GM18526 (cell line): Measurements from ENCODE around the gene ACTL9.

Experiments used
- POLR2A ChIP-seq: IDR thresholded peaks from 3 replicates; pipeline ENCODE4 v1.6.1; 2011; ENCODE audit not compliant: insufficient read length; ENCODE audit errors: extremely low read depth

Gene ACTL9

DNA sequence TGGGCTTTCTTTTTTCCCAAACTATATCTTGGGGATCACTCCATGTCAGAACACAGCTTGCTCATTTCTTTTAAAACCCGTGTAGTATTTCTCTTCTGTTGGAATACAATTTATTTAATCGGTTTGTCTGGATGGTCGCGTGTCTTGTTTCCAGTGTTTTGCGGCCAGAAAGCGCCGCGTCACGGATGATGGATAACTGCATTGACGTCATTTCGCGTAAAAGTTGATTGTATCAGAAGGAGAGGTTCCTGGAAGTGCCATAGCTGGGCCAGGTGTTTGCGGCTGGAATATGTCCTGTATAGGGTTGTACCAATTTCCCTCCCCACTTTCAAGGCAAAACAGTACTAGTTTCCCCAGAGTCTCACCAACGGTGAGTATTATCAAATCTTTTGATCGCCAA, 9.7 kb downstream of the ACTL9 start:
- TF ChIP-seq POLR2A, result no peak

DNA sequence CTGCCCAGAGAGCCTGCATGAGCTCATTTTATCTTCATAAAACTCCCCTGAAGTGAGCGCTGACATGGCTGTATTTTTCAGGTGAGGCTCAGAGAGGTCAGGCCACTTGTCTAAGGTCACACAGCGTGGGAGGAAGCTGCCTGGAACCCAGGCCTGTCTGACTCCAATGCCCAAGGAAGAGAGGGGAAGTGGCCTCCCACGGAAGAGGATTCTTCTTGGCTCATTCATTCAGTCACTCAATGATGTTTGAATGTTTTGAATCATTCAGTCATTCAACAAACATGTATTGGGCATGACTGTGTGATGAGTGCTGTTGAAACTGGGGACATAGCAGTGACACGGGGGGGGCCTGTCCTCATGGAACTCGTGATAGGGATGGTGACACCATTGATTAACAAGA, 12.0 kb downstream of the ACTL9 start:
- no peak for TF ChIP-seq POLR2A

DNA sequence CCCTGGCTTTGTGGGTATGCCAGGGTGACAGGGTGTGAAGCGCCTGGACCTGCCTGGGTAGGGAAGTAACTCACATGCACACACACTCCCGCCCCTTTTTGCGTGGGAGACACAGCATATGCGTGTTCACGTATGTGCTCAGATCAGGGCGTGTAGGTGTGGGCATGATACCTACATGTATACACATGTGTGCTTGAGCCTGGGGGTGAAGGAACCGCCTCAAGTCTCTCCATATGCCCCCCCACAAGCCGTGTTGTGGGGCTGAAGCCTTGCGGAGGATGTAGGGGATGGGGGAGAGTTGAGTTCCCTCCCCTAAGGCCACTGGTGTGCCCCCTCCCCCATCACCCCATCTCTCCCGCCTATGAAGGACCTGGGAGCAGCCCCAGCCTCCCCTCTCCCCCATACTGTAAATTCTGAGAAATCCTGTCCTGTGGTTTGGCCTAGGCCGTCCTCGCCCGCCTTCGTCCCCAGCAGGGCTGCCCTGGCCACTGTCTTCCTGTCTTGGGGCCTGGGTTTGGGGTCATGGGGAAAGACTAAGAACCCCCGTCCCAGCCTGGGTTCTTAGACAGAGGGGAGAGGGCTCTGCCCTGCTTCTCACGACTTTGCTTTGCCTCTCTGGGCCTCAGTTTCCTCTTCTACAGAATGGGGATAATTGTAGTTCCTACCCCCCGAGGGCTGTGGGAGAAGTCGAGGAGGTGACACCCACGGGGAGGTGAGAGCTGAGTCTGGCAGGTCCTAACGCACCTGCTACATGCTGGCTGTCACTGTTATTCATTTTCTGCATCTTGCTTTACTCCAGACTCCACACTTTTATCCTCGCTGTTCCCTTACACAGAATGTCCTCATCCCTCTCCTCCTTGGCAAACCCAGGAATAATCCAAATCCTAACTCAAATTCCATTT, 14.3 kb downstream of the ACTL9 start:
- TF ChIP-seq POLR2A, result no peak

DNA sequence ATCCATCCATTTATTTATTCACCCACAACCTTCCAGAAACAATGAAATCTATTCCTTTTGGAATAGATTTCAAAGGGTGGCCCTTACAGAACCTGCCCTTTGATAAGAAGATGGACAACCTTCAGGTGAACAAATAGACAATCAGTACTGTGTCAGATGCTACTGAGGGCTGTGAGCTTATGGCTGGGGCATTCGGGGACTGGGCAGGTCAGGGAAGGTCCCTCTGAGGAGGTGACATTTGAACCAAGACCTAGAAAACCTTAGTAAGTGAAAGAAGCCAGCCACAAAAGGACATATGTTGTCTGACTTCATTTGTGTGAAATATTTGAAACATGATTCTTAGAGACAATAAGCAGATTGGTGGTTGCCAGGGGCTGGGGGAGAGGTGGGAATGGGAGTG, 15.7 kb downstream of the ACTL9 start:
- TF ChIP-seq POLR2A, result no peak

DNA sequence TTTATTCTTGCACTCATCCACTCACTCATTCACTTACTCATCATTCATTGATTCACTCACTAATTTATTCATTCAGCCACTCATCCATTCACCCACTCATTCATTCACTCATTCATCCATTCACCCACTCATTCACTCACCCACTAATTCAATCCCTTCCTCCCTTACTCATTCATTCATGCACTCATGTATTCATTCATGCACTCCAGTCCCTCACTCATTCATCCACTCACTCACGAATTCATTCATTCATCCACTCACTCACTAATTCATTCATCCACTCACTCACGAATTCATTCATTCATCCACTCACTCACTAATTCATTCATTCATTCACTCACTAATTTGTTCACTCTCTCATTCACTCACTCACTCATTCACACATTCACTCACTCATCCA, 16.1 kb downstream of the ACTL9 start:
- no peak for TF ChIP-seq POLR2A

DNA sequence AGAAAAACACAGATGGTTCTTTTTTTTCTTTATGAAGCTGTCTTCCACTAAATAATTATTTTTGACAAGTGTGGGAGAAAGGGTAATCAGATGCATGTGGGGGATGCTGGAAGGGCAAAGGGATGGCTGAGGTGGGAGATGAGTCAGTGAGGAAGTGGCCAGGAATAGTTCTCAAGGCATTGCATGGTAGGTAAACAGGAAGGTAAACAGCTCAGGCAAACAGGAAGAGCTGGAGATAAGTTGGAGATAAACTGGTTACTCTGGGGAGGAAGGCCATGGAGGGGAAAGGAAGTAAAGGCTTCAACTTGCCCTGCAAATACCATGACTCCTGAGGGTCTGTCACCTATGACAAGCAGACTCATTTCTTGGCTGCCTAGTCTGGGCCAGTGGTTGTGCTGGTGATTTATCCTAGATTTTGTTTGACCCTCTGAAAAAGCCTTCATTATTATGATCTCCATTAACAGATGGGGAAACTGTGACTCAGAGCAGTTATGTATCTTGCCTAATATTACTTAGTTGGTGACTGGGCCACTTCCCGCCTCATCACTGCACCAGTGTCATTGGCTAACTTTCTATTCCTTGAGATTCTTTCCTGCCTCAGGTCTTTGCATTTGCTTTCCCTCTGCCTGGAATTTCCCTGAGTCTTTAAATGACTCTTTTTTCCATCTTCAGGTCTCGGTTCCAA, 17.1 kb downstream of the ACTL9 start:
- TF ChIP-seq POLR2A, result no peak

DNA sequence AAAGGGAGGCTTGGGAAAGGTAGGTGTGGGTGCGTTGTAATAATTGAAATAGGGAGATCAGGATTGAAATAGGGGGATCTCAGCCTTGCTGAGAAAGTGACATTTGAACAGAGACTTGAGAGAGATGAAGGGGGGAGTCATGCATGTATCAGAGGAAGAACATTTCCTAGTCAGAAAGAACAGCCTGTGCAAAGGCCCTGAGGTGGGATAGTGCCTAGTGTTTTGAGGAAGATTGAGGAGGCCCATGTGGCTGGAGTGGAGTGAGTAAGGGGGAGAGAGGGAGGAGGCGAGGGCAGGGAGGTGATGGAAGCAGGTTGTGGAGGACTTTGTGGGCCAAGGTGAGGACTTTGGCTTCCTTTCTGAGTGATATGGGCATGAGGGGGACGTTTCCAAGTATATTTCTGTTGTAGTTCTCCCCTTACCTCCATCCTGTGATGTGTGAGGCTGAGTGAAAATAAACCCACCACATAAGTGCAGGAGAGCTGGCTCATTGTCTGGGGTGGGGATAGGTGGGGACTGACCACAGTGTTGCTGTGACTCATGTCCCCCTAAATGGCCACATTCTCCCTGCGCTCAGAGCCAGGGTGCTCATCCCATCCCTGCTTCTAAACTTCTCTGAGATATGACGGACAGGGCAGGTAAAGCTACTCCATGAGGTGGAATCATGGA, 17.8 kb downstream of the ACTL9 start:
- no peak for TF ChIP-seq POLR2A

DNA sequence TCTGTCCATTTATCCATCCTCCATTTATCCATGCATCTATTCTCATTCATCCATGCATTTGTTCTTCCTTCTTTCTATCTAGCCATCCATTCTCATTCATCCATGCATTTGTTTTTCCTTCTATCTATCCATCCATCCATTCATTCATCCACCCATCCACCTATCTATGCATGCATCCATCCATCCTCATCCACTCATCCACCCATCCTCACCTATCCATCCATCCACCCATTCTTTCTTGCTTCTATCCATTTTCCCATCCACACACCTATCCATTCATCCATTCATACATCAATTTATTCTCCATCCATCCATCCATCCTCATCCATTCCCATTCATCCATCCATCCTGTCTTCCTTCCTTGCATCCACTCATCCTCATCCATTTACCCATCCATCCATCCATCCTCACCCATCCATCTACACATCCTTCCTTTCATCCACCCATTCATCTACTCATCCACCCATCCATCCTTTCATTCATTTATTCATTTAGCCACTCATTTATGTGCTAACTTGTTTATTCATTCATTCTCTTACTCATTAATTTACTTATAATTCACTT, 20.3 kb downstream of the ACTL9 start:
- no peak for TF ChIP-seq POLR2A

DNA sequence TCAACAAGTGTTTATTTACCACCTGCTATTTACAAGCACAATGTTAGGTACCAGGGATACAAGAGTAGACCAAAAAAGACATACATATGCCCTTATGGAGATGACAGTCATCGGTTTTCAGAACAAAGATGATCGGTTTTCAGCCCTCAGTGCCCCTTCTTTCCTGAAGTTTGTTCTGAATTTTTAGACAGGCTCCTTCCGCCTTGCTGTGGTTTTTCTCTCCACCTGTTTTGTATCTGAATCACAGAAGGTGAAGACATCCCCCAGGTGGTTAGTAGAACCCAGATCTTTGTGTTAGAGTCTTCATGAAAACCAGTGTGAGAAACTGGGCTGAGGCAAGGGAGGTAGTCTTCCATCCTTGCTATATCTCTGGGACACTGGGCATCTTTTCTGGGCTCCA, 23.5 kb downstream of the ACTL9 start:
- TF ChIP-seq POLR2A, result no peak

DNA sequence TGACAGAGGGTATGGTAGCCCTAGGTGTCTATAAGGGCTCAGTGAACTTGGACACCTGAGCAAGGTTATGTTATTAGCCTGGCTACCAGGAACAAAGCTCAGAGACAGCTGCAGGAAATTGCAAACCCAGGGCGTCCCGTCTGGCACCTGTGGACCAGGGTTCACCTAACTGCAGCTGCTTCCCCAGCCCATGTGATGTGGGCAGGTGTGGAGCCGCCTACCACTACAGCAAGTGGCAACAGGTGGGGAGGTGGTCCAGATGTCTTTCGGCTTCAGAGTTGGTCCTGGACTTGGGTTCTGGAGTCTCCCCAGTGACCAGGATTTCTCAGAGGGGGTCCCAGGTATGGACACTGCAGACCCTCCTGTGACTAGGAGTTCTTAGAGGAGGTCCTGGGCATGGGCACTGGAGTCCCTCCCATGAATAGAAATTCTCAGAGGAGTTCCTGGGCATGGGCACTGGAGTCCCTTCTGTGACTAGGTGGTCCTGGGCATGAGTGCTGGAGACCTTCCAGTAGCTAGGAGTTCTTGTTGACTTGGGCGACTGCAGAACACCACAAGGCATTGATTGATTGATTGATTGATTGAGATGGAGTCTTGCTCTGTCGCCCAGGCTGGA, 25.2 kb downstream of the ACTL9 start:
- TF ChIP-seq POLR2A, result no peak

DNA sequence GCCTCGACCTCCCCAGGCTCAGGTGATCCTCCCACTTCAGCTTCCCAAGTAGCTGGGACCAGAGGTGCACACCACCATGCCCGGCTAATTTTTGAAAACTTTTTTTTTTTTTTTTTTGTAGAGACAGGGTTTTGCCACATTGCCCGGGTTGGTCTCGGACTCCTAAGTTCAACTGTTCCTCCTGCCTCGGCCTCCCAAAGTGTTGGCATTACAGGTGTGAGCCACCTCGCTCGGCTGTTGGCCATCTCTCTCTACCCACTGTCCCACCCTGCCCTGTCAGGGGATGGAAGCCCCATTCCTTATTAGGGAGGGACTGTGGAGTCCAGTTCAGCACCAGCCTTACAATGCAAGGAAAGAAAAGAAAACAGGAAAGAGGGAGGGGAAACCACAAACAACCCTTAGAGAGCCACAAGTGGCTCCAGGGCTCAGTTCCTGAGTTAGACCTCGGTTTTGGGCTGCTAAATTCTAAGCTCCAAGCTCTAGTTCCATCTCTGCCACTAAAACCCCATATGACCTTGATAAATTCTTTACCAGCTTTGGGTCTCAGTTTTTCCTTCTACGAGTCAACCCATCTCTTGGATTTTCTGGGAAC, 31.7 kb downstream of the ACTL9 start:
- TF ChIP-seq POLR2A, result no peak

DNA sequence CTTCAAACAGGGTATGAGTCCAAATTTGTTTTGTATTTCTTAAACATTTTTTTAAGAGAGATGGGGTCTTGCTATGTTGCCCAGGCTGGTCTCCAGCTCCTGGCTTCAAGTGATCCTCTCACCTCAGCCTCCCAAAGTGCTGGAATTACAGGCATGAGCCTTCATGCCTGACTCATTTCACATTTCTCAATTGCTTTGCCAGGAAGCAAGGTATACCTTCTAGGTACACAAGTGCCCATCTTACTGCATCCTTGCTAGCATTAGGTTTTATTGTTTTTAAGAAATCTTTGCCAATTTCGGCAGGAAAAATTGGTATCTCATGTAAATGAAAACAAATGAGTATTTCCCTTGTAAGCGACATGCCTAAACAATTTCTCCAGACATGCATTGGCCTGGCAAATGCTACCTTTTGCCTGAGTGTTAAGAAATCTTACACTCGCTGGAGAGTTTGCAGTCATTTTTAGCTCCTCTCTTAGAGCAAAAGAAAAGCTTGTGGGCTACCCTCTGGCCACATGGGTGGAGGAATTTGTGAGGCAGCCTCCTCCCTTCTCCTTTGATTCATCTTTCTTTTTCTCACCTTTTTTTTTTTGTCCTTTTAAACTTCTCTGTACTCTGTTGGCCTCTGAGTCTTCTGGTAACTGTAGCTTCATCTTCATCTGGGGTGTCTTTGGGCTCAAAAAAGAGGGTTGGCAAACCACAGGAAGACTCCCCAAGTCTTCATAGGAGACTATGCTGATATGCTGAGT, 33.0 kb downstream of the ACTL9 start:
- TF ChIP-seq POLR2A, result no peak

DNA sequence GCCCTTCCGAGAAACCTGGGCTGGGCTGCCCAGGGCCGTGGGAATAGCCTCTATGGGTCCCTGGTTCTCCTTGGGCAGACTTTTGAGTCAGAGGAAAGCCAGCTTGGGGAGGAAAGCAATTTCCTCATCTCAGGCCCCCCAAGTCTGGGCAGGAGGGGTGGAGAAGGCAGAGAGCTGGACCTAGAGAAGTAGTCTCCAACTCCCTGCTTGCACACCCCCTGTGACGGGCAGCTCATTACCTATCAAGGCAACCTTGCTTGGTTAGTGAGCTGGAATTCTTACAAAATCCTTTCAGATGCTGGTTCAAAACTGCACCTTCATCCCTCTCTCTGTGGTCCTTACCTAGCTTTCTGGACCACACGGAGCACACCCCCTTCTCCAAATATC, 33.9 kb downstream of the ACTL9 start:
- TF ChIP-seq POLR2A, result no peak

DNA sequence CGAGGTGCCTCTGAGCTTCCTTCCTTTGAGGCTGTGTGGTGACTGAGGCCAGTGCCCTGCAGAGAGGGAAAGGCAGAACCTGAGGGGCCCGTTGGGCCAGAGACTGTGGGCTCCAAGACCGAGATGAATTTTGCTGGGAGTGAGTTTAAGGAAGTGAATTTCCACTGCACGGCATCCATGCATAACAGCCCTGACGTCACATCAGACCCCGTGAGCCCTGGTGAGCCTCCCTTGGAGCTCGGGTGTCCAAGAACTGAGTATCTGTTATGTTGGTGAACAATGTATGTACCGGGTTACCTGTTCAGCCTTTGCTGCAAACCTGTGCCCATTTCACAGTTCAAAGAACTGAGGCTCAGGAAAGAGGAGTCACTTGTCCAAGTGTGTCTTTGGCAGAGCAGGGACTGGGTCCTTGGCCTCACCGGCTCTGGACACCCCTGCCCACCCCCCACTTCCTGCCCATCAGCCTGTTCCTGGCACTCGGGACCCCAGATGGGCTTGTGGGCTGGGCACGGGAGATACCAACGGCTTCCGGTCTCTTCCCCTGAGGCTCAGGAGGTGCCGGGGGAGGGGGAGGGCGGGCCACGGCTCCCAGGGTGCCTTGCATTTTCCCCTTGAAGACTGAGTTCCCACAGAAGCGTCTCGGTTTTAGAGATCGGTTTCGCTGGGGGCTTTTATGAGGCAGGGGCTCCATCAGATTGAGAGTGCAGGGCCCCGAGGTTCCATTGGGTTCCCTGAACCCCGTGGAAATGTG, 34.5 kb downstream of the ACTL9 start:
- TF ChIP-seq POLR2A, result no peak

DNA sequence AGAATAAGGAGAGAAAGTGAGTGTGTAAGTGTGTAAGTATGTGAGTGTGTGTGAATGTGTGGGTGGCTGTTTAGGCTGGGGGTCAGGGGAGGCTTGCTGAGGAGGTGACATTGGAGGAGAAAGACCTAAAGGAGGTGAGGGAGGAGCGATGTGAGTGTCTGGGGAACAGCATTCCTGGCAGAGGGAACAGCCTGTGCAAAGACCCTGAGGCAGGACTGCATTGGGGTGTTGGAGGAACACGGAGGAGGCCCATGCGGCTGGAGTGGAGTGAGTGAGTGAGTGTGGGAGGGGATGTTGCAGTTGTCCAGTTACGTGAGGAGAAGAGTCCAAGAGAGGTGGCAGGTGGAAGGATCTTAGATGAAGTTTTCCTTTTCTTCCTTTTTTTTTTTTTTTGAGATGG, 36.3 kb downstream of the ACTL9 start:
- no peak for TF ChIP-seq POLR2A
